BE2C (cell line): Measurements from ENCODE around the gene ARHGAP18.

Experiments
- DNase-seq: peaks from one replicate; pipeline ENCODE4 v3.0.0-alpha.2; 2020
- H3K27me3 ChIP-seq: fragments of 250-450 bp; sonication (Bioruptor Pico); 2 replicates; pipeline ENCODE4 v1.5.1; 2020; ENCODE audit warnings: mild to moderate bottlenecking
- H3K36me3 ChIP-seq: fragments of 250-450 bp; sonication (Bioruptor Pico); 2 replicates; pipeline ENCODE4 v1.5.1; 2020; ENCODE audit warnings: mild to moderate bottlenecking
- H3K4me1 ChIP-seq: fragments of 250-450 bp; sonication (Bioruptor Pico); 2 replicates; pipeline ENCODE4 v1.5.1; 2020
- H3K4me3 ChIP-seq: 2 replicates; pipeline ENCODE4 v1.5.1; 2011; ENCODE audit warnings: low read depth, low read length
- H3K9me3 ChIP-seq: fragments of 250-450 bp; sonication (Bioruptor Pico); 2 replicates; pipeline ENCODE4 v1.5.1; 2020
- CTCF ChIP-seq: IDR thresholded peaks from 2 replicates; pipeline ENCODE4 v1.5.1; 2012; ENCODE audit warnings: mild to moderate bottlenecking, low read depth, low read length

ARHGAP18 gene

GRCh38 chr6:129590408-129591022 is 119.5 kb downstream of the ARHGAP18 start:
- no peak for DNase-seq
- no peaks in the 10 kb centered on the region for H3K4me1 ChIP-seq
- H3K4me3 ChIP-seq, result no peak overlapping the region
- no peaks in the 10 kb centered on the region for H3K36me3 ChIP-seq
- no peaks in the 10 kb centered on the region for H3K27me3 ChIP-seq
- no peak for TF ChIP-seq CTCF
- H3K9me3 ChIP-seq, result no peaks in the 10 kb centered on the region

GRCh38 chr6:129586815-129587214 is 123.2 kb downstream of the ARHGAP18 start:
- Histone ChIP-seq H3K4me3 (no peak overlapping the region), H3K27me3 (no peaks in the 10 kb centered on the region), H3K9me3 (no peaks in the 10 kb centered on the region), H3K36me3 (no peaks in the 10 kb centered on the region), H3K4me1 (no peaks in the 10 kb centered on the region)
- no peak for DNase-seq
- no peak for TF ChIP-seq CTCF

GRCh38 chr6:129583866-129584265 is 126.1 kb downstream of the ARHGAP18 start:
- H3K4me3 ChIP-seq, result no peak overlapping the region
- H3K27me3 ChIP-seq, result no peaks in the 10 kb centered on the region
- TF ChIP-seq CTCF, result no peak
- DNase-seq, result no peak
- no peaks in the 10 kb centered on the region for H3K4me1 ChIP-seq
- H3K36me3 ChIP-seq, result no peaks in the 10 kb centered on the region
- H3K9me3 ChIP-seq, result no peaks in the 10 kb centered on the region

GRCh38 chr6:129578315-129578714 is 131.7 kb downstream of the ARHGAP18 start:
- H3K27me3 ChIP-seq, result no peaks in the 10 kb centered on the region
- TF ChIP-seq CTCF, result no peak
- H3K9me3 ChIP-seq, result no peaks in the 10 kb centered on the region
- DNase-seq, result no peak
- H3K4me1 ChIP-seq, result no peaks in the 10 kb centered on the region
- H3K36me3 ChIP-seq, result no peaks in the 10 kb centered on the region
- H3K4me3 ChIP-seq, result no peak overlapping the region

GRCh38 chr6:129577691-129578090 is 132.3 kb downstream of the ARHGAP18 start:
- no peaks in the 10 kb centered on the region for H3K27me3 ChIP-seq
- TF ChIP-seq CTCF, result no peak
- no peaks in the 10 kb centered on the region for H3K36me3 ChIP-seq
- no peak overlapping the region for H3K4me3 ChIP-seq
- no peak for DNase-seq
- H3K9me3 ChIP-seq, result no peaks in the 10 kb centered on the region
- H3K4me1 ChIP-seq, result no peaks in the 10 kb centered on the region

- Histone ChIP-seq H3K4me1 (no peaks in the 10 kb centered on the region), H3K4me3 (no peak overlapping the region), H3K36me3 (no peaks in the 10 kb centered on the region), H3K27me3 (no peaks in the 10 kb centered on the region), H3K9me3 (no peaks in the 10 kb centered on the region)
- no peak for TF ChIP-seq CTCF
- DNase-seq, result no peak
These were observed 133.5 kb downstream of the ARHGAP18 start for GRCh38 chr6:129576456-129576855.
